Suprapubic skin (tissue), 3 donors: ENCODE data around the gene DMAC2.

Source experiments
- POLR2A ChIP-seq, 2 donors: fragments of 450-650 bp; IDR thresholded peaks; one replicate each; pipeline ENCODE4 v1.6.1; 2017; ENCODE audit warnings: antibody characterized with exemption in 2 of 2, mild to moderate bottlenecking in 2 of 2, moderate library complexity in 2 of 2
- TF ChIP-seq, protein P1 (sequence below), 2 donors: fragments of 200-600 bp in 1 of 2; fragments of 450-650 bp in 1 of 2; sonication (generic) in 1 of 2; IDR thresholded peaks; one replicate each; pipeline ENCODE4 v1.5.1; 2016 to 2019; ENCODE audit warnings: antibody characterized with exemption in 2 of 2, mild to moderate bottlenecking in 1 of 2, moderate library complexity in 1 of 2

DNA sequence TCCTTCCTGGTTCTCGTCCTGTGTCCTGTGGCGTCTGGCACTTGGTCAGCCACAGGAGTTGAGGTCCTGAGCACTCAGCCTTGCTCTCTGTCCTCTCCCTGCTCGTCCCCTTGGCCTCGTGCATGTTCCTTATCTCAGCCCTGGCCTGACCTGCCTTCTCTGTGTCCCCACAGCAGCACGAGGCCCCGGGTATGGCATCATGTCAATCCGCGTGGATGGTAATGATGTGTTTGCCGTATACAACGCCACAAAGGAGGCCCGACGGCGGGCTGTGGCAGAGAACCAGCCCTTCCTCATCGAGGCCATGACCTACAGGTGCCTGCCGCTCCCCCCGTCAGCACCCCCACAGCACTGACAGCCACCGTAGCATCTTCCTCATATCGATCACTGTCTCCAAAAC, 17.3 kb downstream of the DMAC2 start:
- TF ChIP-seq, protein P1, sequence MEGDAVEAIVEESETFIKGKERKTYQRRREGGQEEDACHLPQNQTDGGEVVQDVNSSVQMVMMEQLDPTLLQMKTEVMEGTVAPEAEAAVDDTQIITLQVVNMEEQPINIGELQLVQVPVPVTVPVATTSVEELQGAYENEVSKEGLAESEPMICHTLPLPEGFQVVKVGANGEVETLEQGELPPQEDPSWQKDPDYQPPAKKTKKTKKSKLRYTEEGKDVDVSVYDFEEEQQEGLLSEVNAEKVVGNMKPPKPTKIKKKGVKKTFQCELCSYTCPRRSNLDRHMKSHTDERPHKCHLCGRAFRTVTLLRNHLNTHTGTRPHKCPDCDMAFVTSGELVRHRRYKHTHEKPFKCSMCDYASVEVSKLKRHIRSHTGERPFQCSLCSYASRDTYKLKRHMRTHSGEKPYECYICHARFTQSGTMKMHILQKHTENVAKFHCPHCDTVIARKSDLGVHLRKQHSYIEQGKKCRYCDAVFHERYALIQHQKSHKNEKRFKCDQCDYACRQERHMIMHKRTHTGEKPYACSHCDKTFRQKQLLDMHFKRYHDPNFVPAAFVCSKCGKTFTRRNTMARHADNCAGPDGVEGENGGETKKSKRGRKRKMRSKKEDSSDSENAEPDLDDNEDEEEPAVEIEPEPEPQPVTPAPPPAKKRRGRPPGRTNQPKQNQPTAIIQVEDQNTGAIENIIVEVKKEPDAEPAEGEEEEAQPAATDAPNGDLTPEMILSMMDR (IDR thresholded peaks at IDR 0.05): no peak
- no peak for TF ChIP-seq POLR2A (IDR thresholded peaks at IDR 0.05)
